ENCODE results near the gene SAMD4A.

DNA sequence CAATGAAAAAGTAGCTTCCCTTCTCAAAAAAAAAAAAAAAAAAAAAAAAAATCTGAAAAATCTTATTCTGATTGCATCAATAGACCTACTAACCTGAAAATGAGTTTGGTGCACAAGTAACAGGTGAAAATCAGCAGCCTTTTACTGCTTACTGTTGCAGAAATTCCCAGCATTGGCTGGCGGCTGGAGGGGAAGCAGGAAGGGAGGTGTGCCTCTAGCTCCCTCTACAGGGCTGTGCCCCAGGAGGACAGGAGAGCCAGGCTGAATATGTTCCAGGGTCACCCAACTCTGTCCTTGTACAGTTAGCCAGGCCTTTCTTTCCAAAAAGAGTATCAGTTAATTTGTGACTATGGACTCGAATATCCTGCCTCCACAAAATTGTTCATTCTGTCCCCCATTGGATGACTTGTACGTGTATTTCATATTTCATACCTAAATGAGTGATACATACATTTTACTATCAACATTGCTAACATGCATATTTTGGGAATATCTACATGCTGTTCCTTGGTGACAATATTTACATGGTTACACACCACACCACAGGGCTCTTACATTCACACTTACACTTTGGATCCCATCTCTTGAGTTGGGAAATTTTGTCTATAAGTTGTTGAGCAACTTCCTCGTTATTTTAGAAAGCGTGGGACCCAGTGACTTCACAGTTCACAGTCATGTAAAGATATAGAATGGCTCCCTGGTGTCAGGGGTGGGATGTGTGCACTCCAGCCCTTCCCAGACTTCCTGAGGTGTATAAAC, 124.8 kb downstream of the SAMD4A start:
- TF ChIP-seq CTCF (IDR thresholded peaks at IDR 0.05): peak; percentile 66 to 88 (median 74)
- TF ChIP-seq POLR2A (IDR thresholded peaks at IDR 0.05): no peak

Data from esophagus squamous epithelium (tissue), 4 donors.